ENCODE measurements around the gene CASR.

CASR gene

DNA sequence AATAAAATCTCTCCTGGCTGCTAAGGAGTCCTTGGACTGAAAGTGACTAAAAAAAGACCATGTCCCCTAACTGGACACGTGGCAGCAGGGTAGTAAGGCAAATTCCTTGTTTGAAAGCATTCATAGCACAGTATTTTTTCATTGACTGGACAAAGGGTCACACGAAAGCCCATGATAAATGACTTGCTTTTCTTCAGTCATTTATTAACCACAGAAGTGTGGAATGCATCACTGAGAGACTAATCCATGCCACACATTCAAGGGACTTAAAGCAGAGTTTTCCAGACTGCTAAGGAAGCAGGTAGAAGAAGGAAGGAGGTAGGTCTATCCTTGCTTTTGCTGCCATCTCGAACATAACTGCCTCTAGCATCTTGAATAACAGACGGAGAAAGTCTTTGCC is 31.2 kb downstream of the CASR start:
- Histone ChIP-seq H3K9ac (ENCODE audit: low read depth, low read length) (no peak overlapping the region), H3K36me3 (ENCODE audit: insufficient read depth, low read length) (no peaks in the 10 kb centered on the region), H3K4me1 (ENCODE audit: control insufficient read depth, insufficient read depth, low read length) (no peaks in the 10 kb centered on the region), H3K9me3 (replicated peaks; ENCODE audit: low read length) (no peaks in the 10 kb centered on the region), H3K4me3 (ENCODE audit: low read length) (no peak overlapping the region), H3K27me3 (ENCODE audit: control insufficient read depth, insufficient read depth, low read length) (no peaks in the 10 kb centered on the region), H3K4me2 (ENCODE audit: low read length) (no peak overlapping the region)

DNA sequence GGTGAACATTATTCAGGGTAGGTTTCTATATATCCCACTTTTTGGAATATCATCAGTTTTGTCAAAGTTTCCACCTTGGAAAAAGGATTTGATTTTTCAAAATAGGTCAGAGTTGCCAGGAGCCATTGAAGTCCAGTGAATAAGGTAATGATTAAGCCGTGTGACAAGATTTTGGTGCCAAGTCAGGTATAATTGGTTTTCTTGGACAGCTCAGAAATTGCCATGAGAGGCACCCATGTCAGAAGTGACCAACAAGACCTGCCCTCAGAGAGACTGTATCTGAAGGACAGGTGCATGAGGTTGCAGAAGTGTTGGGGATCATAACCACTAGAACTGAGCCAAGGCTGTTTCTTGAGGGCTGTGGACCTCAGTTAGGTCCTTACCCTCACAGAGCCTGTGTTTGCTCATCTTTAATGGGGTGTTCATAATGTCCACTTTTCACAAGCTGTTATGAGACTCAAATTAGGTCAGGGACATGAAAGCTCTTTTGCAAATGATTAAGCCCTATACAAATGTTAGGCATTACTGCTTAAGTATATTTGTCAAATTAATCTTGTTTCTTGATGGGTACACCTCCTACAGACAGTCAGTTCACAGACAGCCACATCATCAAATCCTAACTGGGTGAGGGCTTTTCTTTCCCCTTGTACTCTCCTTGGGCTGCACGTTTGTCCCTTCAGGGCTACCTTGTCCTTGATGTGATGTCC is 32.3 kb downstream of the CASR start:
- Histone ChIP-seq H3K4me2 (ENCODE audit: low read length) (no peak overlapping the region), H3K36me3 (ENCODE audit: insufficient read depth, low read length) (no peaks in the 10 kb centered on the region), H3K9me3 (replicated peaks; ENCODE audit: low read length) (no peaks in the 10 kb centered on the region), H3K4me3 (ENCODE audit: low read length) (no peak overlapping the region), H3K4me1 (ENCODE audit: control insufficient read depth, insufficient read depth, low read length) (no peaks in the 10 kb centered on the region), H3K9ac (ENCODE audit: low read depth, low read length) (no peak overlapping the region), H3K27me3 (ENCODE audit: control insufficient read depth, insufficient read depth, low read length) (no peaks in the 10 kb centered on the region)

DNA sequence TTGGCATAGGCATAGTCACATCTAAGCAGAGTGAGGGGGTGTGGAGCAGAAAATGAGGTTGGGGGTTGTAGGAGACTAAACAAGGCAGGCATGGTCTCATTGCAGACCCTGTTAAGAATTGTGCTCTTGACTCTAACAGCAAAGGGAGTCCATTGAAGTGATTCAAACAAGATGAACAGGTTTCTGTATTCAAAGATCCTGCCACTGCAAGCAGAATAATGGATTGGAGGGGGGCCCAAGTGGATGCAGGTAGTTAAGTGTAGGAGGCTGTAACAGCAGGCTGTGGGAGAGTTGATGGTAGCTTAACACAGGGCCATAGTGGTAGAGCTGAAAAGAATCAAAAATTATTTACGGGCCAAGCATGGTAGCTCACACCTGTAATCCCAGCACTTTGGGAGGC is 34.4 kb downstream of the CASR start:
- Histone ChIP-seq H3K9ac (ENCODE audit: low read depth, low read length) (no peak overlapping the region), H3K4me1 (ENCODE audit: control insufficient read depth, insufficient read depth, low read length) (no peaks in the 10 kb centered on the region), H3K36me3 (ENCODE audit: insufficient read depth, low read length) (no peaks in the 10 kb centered on the region), H3K27me3 (ENCODE audit: control insufficient read depth, insufficient read depth, low read length) (no peaks in the 10 kb centered on the region), H3K4me2 (ENCODE audit: low read length) (no peak overlapping the region), H3K9me3 (replicated peaks; ENCODE audit: low read length) (no peaks in the 10 kb centered on the region), H3K4me3 (ENCODE audit: low read length) (no peak overlapping the region)

DNA sequence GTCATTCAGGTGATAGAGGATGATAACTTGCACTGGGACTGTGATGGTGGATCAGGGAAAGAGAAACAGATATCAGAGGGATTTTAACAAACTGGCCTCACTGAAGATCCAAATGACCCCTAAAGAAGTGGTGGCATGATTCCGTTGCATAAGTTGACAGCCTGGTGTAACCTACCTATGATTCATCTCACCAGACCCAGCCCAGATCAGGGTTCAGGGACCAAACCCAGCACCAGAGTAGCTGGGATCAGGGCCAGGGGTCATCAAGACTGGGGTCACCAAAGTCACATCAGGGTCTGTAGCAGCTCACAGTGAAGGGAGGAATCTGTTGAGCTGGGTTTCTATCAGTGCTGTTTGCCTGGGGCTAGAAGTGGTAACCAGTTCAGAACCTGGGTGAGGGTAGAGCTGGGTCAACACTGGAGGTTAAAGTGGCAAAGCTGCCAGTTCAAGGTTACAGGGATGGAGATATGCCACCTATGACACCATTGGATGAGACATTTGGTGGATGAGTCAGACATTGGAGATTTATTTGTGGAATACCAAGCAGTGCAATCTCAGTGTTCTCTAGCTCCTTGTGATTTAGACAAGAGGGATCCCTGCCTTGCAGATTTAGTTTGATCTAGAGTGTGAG is 35.9 kb downstream of the CASR start:
- Histone ChIP-seq H3K4me3 (ENCODE audit: low read length) (no peak overlapping the region), H3K9me3 (replicated peaks; ENCODE audit: low read length) (no peaks in the 10 kb centered on the region), H3K4me1 (ENCODE audit: control insufficient read depth, insufficient read depth, low read length) (no peaks in the 10 kb centered on the region), H3K36me3 (ENCODE audit: insufficient read depth, low read length) (no peaks in the 10 kb centered on the region), H3K4me2 (ENCODE audit: low read length) (no peak overlapping the region), H3K9ac (ENCODE audit: low read depth, low read length) (no peak overlapping the region), H3K27me3 (ENCODE audit: control insufficient read depth, insufficient read depth, low read length) (no peaks in the 10 kb centered on the region)

DNA sequence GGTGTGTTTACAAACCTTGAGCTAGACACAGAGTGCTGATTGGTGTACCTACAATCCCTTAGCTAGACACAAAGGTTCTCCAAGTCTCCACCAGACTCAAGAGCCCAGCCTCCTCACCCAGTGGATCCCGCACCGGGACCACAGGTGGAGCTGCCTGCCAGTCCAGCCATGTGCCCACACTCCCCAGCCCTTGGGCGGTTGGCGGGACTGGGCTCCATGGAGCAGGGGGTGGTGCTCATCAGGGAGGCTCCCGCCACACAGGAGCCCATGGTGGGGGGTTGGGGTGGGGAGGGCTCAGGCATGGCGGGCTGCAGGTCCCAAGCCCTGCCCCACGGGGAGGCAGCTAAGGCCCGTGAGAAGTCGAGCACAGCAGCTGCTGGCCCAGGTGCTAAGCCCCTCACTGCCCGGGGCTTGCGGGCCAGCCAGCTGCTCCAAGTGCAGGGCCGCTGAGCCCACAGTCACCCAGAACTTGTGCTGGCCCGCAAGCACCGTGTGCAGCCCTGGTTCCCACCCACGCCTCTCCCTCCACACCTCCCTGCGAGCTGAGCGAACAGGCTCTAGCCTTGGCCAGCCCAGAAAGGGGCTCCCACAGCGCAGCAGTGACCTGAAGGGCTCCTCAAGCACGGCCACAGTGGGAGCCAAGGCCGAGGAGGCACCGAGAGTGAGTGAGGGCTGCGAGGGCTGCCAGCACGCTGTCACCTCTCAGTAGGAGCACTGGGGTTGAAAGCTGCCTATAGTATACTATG is 43.7 kb downstream of the CASR start:
- no peaks in the 10 kb centered on the region for H3K4me1 ChIP-seq (ENCODE audit: control insufficient read depth, insufficient read depth, low read length)
- no peaks in the 10 kb centered on the region for H3K36me3 ChIP-seq (ENCODE audit: insufficient read depth, low read length)
- no peaks in the 10 kb centered on the region for H3K9me3 ChIP-seq (replicated peaks; ENCODE audit: low read length)
- no peak overlapping the region for H3K4me3 ChIP-seq (ENCODE audit: low read length)
- H3K9ac ChIP-seq (ENCODE audit: low read depth, low read length) = no peak overlapping the region
- H3K27me3 ChIP-seq (ENCODE audit: control insufficient read depth, insufficient read depth, low read length) = peaks cover 2% of the 10 kb centered on the region
- H3K4me2 ChIP-seq (ENCODE audit: low read length) = no peak overlapping the region

DNA sequence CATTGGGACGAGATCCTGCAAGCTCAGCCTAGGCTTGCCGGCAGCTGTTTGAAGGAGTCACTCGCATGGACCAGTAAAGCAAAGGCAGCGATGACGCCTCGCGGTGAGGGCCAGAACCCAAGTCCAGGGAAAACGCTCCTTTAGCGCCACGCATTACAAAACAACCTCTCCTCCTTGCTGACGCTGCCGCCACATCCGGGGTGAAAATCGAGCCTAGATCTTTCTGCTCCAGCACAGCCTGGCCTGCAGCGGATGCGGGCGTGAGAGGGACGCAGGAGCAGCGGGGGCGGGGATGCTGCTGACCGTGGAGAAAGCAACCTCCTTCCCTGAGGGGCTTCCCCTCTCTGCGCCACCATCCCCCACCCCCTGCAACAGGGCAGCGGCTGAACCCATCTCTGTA is 46.7 kb downstream of the CASR start:
- Histone ChIP-seq H3K9me3 (replicated peaks; ENCODE audit: low read length) (no peaks in the 10 kb centered on the region), H3K4me2 (ENCODE audit: low read length) (no peak overlapping the region), H3K27me3 (ENCODE audit: control insufficient read depth, insufficient read depth, low read length) (peaks cover 2% of the 10 kb centered on the region), H3K4me3 (ENCODE audit: low read length) (no peak overlapping the region), H3K9ac (ENCODE audit: low read depth, low read length) (no peak overlapping the region), H3K36me3 (ENCODE audit: insufficient read depth, low read length) (no peaks in the 10 kb centered on the region), H3K4me1 (ENCODE audit: control insufficient read depth, insufficient read depth, low read length) (no peaks in the 10 kb centered on the region)

DNA sequence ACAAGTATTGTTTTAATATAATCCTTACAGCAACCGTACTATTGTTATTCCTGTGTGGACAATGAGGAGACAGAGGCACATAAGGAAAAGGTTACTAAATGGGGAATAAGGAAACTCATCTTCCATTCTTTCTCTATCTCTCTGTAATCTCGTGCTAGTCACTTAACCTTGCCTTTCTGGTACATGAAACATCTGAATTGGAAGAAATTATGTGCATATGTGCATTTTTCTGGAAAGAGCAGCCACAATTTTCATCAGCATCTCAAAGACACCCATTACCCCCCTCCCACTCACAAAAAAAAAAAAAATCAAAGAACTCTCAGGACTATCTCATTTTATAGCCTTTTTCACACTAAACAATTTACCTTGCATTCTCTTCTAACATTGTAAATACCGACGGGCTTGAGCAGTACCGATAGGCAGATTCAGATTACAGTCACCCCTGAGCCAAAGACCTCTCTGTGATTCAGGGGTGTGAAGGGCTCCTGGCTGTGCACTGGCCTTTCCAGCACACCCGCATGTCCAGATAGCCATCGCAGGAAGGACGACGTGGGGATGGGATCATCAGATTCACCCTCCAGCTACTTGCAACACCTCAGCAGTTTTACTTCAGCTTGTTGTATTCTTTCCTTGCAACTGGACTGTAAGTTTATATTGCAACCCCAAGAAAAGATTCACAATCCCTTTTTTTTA is 48.1 kb downstream of the CASR start:
- H3K4me2 ChIP-seq (ENCODE audit: low read length) = no peak overlapping the region
- no peaks in the 10 kb centered on the region for H3K9me3 ChIP-seq (replicated peaks; ENCODE audit: low read length)

DNA sequence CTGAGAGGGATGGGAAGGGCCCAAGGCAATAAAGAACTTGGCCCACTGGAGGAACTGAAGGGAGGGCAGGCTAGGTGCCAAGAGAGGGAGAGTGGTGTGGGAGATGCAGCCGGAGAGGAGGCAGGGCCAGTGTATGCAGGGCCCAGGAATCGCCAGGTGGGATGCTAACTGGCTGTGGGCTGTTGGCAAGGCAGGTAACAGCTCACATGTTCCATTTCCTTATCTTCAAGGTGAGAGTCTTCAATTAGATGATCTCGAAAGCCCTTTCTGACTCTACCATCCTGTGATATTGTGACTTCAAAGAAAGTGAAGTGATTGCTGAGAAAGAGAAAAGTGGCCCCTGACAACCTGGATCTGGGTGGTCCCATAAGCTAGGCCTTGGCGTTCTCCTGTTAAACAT is 49.0 kb downstream of the CASR start:
- Histone ChIP-seq H3K27me3 (ENCODE audit: control insufficient read depth, insufficient read depth, low read length) (peaks cover 2% of the 10 kb centered on the region), H3K4me2 (ENCODE audit: low read length) (no peak overlapping the region), H3K4me1 (ENCODE audit: control insufficient read depth, insufficient read depth, low read length) (no peaks in the 10 kb centered on the region), H3K9ac (ENCODE audit: low read depth, low read length) (no peak overlapping the region), H3K36me3 (ENCODE audit: insufficient read depth, low read length) (no peaks in the 10 kb centered on the region), H3K9me3 (replicated peaks; ENCODE audit: low read length) (no peaks in the 10 kb centered on the region), H3K4me3 (ENCODE audit: low read length) (no peak overlapping the region)

More for the DNA sequence above, 48.1 kb downstream of the CASR start:
- Histone ChIP-seq H3K9ac (ENCODE audit: low read depth, low read length) (no peak overlapping the region), H3K36me3 (ENCODE audit: insufficient read depth, low read length) (no peaks in the 10 kb centered on the region), H3K4me1 (ENCODE audit: control insufficient read depth, insufficient read depth, low read length) (no peaks in the 10 kb centered on the region), H3K4me3 (ENCODE audit: low read length) (no peak overlapping the region), H3K27me3 (ENCODE audit: control insufficient read depth, insufficient read depth, low read length) (peaks cover 2% of the 10 kb centered on the region)

DNA sequence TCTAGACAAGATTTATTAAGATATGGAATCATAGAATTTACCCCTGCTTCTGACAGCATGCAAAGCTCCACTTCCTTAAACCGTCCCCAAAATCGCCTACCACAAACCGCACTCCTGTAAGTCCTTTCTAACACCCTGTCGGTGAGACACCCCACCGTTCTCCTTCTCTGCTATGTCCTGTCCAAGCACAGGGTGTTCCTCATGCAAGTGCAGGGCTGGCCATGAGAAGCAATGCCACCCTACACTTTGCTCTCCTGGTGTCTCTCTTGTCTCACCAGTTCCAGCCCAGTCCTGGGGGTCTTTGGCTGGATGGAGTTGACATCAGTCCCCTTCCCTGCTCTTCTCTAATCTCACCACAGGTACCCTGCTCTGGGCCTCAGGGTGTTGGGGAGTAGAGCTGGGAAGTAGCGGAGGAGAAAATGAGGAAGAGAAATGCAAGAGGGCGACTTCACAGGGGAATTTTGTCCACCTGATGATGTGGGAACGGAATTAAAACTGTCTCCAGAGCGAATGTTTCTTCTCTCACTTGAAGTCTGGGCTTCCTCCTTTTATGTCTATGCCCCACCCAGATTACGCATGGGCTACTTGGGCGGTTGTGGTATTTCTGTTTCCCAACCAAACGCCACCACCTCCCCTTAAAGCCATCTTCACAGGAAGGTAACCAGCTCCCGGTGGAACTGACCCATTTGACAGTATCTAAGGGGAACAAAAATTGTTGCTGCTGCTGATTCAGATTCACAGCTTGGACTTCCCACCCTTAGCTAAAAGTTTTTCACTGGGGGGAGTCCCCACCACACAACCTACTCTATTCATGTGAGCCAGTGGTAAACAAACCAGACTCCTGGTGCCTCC is 49.9 kb downstream of the CASR start:
- Histone ChIP-seq H3K4me1 (ENCODE audit: control insufficient read depth, insufficient read depth, low read length) (no peaks in the 10 kb centered on the region), H3K36me3 (ENCODE audit: insufficient read depth, low read length) (no peaks in the 10 kb centered on the region), H3K9ac (ENCODE audit: low read depth, low read length) (no peak overlapping the region), H3K4me2 (ENCODE audit: low read length) (no peak overlapping the region), H3K9me3 (replicated peaks; ENCODE audit: low read length) (no peaks in the 10 kb centered on the region), H3K4me3 (ENCODE audit: low read length) (no peak overlapping the region), H3K27me3 (ENCODE audit: control insufficient read depth, insufficient read depth, low read length) (peaks cover 2% of the 10 kb centered on the region)

DNA sequence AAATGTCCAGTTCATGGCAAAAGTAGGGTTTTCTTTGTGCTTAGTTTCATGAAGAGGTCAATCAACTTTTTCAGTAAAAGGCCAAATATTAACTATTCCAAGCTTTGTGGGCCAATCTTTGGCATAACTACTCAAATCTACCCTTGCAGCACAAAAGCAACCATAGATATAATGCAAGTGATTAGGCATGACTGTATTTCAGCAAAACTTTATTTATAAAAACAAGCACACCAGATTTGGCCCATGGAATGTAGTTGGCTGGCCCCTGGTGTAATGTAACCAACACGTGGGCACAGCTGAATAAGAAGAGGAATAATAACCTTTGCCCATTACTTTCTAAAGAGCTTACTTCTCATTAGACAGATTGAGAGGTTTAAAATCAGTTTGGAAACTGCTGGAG is 50.6 kb downstream of the CASR start:
- H3K9ac ChIP-seq (ENCODE audit: low read depth, low read length) = no peak overlapping the region

DNA sequence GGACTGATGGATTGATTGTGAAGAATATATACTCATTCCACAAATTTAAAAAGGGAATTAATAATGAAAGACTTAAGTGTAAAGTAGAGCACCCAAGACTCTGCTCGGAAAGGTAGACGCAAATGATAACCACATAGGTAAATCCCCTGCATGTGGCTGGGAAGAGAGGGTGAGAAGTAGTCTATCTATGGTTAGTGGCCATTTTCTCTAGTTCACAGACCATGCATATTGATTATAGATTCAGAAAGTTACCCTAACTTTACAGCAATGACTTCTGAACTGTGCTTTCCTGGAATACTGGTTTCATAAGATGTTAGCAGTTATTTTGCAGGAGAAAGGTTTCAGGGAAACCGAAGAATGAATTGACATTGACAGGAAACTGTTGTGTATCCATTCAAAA is 51.7 kb downstream of the CASR start:
- no peaks in the 10 kb centered on the region for H3K36me3 ChIP-seq (ENCODE audit: insufficient read depth, low read length)
- H3K9ac ChIP-seq (ENCODE audit: low read depth, low read length) = no peak overlapping the region
- H3K4me2 ChIP-seq (ENCODE audit: low read length) = no peak overlapping the region
- no peaks in the 10 kb centered on the region for H3K4me1 ChIP-seq (ENCODE audit: control insufficient read depth, insufficient read depth, low read length)
- no peaks in the 10 kb centered on the region for H3K9me3 ChIP-seq (replicated peaks; ENCODE audit: low read length)
- H3K27me3 ChIP-seq (ENCODE audit: control insufficient read depth, insufficient read depth, low read length) = peaks cover 2% of the 10 kb centered on the region
- no peak overlapping the region for H3K4me3 ChIP-seq (ENCODE audit: low read length)

More for the DNA sequence above, 50.6 kb downstream of the CASR start:
- Histone ChIP-seq H3K4me1 (ENCODE audit: control insufficient read depth, insufficient read depth, low read length) (no peaks in the 10 kb centered on the region), H3K27me3 (ENCODE audit: control insufficient read depth, insufficient read depth, low read length) (peaks cover 2% of the 10 kb centered on the region), H3K36me3 (ENCODE audit: insufficient read depth, low read length) (no peaks in the 10 kb centered on the region), H3K4me2 (ENCODE audit: low read length) (no peak overlapping the region), H3K9me3 (replicated peaks; ENCODE audit: low read length) (no peaks in the 10 kb centered on the region), H3K4me3 (ENCODE audit: low read length) (no peak overlapping the region)
